SHP77 treated with DMSO at 0.1 percent for 48 hours (cell line): ENCODE data around the gene IL36RN.

Source experiments
- DNase-seq: peaks from one replicate; lab custom pipeline; 2025; lab: John Stamatoyannopoulos, UW

Gene IL36RN

GRCh38 chr2:113050921-113051895 is 7.8 kb upstream of the IL36RN start:
- DNase-seq = no peak

GRCh38 chr2:113052396-113052917 is 6.5 kb upstream of the IL36RN start, which contains the start of gene IL36B:
Gene IL36B, minus strand, starts transcription at chr2:113052867.
- DNase-seq = no peak

GRCh38 chr2:113053666-113054065 is 5.3 kb upstream of the IL36RN start:
- DNase-seq = no peak

- DNase-seq = no peak
Measured at GRCh38 chr2:113054066-113054465, 4.9 kb upstream of the IL36RN start.

DNA sequence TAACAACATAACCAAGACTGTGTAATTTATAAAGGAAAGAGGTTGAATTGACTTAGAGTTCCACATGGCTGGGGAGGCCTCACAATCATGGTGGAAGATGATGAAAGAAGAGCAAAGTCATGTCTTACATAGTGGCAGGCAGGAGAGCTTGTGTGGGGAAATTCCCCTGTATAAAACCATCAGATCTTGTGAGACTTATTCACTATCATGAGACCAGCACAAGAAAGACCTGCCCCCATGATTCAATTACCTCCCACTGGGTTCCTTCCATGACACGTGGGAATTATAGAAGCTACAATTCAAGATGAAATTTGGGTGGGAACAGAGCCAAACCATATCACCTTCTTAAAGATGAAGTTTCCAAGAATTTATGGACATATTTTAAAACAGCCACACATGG is 2.5 kb upstream of the IL36RN start:
- no peak for DNase-seq

DNA sequence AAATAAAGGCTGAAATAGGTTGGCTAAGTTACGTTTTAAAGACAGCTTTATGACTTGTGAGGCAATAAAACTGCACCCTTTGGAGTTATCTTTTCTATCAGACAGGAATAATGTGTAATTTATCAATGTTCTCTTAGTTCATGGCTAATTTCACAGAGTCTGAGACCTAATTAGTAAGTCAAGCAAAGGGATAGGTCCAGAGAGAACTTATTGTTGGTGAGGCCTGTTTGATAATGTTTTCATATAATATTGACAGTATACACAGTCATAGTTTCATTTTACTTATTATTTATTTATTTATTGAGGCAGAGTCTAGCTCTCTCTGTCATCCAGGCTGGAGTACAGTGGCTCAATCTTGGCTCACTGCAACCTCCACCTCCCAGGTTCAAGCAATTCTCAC is 1.9 kb upstream of the IL36RN start:
- no peak for DNase-seq

GRCh38 chr2:113058411-113058994 is 495 bp upstream of the IL36RN start:
- no peak for DNase-seq

DNA sequence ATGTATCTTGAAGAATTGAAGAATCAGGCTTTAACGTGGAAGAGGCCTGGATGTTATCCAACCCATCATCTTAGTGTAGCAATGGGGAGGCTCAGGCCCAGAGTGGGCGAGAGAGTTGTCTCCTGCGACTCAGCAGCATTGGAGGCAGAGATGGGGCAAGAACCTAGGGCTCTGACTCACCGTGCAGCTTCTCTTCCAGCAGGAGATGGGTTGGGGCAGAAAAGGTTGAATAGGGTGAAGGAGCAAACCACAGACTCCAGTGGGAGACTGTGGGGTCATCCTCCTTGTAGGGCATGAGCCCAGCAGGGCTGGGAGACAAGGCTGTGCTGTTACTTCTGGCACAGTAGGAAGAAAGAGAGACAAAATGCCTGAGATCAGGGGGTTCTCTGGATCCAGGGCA is 1.4 kb downstream of the IL36RN start:
- no peak for DNase-seq

DNA sequence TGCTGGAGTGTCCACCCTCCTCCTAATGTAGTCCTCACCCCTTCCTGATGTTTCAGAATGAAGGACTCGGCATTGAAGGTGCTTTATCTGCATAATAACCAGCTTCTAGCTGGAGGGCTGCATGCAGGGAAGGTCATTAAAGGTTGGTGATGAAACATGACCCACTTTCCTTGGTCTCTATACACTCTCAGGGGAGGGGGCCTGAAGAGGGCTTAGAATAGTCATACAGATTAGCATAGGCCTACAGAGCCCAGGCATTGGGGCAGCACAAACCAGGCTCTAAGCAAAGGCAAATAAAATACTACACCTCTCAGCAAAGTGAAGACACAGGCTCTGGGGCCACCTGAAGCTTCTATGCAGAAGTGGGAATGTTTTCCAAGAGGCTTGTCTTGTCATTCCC is 1.8 kb downstream of the IL36RN start:
- DNase-seq = no peak

GRCh38 chr2:113061241-113061640 is 2.2 kb downstream of the IL36RN start:
- no peak for DNase-seq

DNA sequence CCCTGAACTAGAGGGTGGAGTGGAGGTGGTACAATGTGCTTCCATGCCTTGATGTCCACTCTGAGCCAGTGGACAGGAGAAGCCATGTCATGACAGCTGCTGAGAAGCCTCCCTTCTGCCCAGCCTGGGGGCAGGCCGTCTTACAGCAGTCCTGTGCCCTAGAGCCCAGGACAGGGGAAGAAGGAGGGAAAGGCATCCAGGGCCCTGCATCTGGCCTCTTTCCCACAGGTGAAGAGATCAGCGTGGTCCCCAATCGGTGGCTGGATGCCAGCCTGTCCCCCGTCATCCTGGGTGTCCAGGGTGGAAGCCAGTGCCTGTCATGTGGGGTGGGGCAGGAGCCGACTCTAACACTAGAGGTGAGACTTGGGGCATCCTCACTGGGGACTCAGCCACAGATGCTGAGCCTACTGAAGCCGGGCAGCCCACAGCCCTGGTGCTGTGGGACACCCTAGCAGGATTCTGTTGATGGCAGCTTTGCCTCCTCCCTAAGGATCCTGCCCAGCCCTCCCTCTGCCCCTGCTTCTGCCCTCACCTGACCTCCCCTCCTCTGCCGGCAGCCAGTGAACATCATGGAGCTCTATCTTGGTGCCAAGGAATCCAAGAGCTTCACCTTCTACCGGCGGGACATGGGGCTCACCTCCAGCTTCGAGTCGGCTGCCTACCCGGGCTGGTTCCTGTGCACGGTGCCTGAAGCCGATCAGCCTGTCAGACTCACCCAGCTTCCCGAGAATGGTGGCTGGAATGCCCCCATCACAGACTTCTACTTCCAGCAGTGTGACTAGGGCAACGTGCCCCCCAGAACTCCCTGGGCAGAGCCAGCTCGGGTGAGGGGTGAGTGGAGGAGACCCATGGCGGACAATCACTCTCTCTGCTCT is 3.1 kb downstream of the IL36RN start:
- DNase-seq = no peak

DNA sequence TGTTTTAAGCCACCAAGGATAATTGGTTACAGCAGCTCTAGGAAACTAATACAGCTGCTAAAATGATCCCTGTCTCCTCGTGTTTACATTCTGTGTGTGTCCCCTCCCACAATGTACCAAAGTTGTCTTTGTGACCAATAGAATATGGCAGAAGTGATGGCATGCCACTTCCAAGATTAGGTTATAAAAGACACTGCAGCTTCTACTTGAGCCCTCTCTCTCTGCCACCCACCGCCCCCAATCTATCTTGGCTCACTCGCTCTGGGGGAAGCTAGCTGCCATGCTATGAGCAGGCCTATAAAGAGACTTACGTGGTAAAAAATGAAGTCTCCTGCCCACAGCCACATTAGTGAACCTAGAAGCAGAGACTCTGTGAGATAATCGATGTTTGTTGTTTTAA is 5.3 kb downstream of the IL36RN start:
- no peak for DNase-seq

DNA sequence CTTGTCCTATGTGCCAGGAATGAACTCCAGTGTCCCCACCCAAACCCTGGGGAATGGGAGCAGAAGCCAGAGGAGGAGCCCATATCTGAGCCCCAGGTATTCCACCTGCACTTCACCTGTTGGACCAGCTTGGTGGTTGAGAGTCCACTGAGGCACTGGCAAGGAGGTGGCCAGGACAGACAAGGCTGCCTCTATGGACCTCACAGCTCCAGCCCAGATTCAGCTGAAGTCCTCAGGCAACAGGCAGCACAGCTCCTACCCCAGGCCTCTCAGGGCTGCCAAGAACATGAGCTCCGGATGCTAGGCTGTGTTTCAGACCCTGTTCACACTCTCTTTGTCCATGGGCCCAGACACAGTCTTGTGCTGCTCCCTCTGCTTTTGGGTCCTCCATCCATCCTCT is 5.9 kb downstream of the IL36RN start:
- no peak for DNase-seq

DNA sequence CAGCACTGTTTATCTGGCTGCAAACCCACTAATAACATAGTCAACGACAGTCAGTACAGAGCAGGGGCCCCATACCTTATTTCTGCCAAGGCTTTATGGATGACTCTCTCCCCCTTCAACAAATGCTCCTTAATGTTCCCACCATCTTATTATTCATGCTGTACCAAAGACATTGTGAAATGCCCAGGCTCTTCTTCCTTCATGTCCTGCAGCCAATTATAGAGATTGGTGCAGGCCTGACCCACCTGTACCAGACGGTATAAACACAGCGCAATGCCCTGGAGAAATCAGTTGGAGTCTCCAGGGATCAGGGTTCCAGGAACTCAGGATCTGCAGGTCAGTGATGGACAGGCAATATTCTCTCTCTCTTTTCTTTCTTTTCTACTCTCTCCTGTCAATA is 8.7 kb downstream of the IL36RN start, which contains the start of gene IL1F10:
TSS of gene IL1F10 (plus strand) at position 290 of the 400 bp plus-strand sequence. CDS start 4,769 bp downstream, outside the sequence.
- no peak for DNase-seq

GRCh38 chr2:113068249-113068648 is 9.3 kb downstream of the IL36RN start:
- DNase-seq = no peak

DNA sequence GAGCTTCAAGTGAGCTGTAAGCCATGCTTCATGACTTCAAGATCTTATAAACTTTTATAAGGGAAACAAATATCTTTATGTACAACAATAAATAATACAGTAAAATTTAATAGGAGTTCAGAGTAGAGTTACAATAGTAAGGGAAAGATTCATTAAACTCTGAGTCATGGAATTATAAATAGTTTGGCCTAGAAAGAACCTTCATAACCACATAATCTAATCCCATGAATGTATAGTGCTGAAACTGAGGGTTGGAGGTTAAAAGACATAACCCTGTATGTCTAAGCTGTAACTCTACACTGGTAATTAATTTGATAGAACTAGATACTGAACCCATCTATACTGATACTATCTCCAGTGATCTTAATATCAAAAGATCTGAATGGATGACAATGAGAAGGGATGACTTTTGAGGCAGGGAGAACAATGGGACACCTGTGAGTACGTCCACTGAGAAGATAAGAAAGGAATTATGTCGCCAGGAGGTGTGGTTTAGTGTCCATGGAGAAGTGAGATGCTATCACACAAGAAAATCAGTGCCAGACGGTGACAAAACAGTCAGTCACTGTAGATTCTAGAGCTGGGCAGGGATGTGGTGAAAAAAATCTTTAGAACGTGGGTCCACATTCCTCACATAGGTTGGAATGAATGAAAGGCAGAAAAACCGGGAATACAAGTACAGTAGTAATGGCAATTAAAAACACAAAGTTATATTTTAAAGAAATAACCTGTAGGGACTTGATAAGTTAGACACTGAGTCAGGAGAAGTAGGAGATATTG is 9.9 kb downstream of the IL36RN start:
- DNase-seq = no peak

- DNase-seq = no peak
Measured at GRCh38 chr2:113069676-113070605, 10.9 kb downstream of the IL36RN start.

DNA sequence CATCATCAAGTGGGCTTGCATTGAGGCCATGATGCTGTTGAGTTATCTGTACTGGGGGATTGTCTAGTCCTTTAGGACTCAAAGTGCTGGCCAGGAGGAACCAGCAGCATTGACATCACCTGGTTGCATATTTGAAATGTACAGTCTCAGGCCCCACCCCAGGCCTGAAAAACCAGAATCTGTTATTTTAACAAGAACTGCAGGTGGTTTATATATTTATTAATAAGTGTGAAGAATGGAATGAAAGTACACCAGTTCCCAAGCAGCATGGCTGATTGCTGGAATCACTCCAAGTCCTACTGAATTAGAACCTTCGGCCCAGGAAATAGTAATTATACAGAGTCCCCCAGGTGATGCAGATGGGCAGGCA is 11.6 kb downstream of the IL36RN start:
- DNase-seq = no peak

DNA sequence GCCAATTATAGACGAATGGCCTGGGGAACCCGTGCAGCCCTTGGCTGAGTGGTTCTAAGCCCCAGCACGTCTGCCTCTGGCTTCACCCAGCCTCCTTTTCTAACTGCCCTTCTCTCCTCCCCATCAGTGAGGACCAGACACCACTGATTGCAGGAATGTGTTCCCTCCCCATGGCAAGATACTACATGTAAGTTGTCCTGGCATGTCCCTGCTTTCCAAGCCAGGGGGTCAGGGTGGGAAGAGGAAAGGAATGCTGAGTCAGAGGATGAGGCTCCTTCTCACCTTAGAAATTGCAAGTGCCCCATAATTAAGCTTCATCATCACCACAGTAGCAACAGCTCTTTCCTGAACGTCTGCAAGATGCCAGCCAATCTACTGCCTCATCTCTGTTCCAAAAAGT is 13.6 kb downstream of the IL36RN start:
- DNase-seq = no peak

DNA sequence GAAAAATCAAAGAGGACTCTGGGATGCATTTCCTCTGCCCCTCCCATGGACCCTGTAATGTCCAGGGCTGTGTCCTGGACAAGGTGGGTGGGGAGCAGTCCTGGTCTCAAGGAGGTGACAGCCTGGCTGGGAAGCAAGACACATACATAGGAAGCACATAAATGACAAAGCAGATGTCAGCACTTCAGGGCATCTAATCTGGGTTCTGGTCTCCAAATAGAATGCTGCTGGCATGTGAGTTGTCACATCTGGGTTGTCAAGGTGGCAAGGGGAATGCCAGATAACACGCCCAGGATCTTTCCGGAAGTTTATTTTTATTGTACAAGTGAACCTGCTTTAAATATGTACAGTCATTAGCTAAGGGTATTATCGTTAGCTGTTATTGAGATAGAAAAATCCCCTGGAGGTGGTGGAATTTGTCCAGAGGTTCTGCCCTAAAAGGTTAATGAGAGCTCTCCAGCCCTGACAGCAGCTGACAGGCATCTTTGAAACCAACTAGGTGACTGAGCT is 14.4 kb downstream of the IL36RN start:
- no peak for DNase-seq
